ENCODE measurements around the gene CDH8.
"Not testable (repeated sequence)": the region's sequence is repeated elsewhere in the genome, so short reads cannot be mapped to it uniquely, and the experiment has no call there.

CDH8 gene

DNA sequence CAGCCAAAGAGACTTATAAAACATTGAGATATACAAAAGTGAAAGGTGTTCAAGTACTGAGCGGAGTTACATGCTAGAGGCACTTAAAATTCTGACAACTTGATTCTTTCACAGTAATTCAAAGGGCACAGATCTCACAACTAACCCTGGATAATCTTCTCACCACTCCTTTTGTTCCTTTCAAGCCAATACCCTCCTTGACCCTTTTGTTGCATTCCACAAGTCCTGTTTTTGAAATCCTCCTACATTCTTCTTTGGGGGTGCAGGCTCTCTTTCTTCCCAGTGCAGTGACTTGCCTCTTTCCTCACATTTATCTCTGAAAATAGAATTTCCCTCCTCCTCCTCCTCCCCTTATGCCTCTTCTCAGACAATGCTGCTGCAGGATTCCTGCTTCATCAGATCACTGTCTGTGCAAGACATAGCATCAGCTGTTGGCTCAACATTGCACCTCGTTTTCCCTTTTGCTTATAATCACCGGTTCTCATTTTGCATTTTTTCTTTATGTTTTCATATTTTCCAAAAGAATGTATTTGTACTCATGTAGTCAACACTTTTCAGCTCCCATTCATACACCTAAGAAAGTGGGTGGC, 199.3 kb downstream of the CDH8 start:
- no peak for DNase-seq

GRCh38 chr16:61834082-61834481, 202.2 kb downstream of the CDH8 start:
- DNase-seq: no peak

GRCh38 chr16:61831351-61831917, 204.8 kb downstream of the CDH8 start:
- no peak for DNase-seq

DNA sequence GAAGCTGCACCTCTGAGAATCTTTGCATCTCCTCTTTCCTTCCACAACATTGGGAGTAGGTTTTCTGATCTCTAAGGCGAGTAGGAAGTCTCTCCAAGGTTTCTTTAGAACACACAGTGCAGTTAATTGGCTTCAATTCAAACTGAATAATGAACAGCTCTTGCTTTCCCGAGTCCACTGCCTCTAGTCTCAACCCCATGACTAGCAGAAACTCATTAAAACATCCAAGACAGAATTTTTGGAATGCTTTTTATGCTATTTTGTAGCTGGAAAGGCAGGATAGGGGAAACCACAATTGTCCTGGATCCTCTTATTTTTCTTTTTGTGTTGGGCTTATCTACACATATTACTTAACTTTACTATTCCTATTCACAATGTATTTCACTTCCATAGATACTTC, 206.6 kb downstream of the CDH8 start:
- DNase-seq: no peak

- DNase-seq: no peak
These were observed 212.9 kb downstream of the CDH8 start for GRCh38 chr16:61823326-61823725.

- DNase-seq: no peak
These were observed 215.4 kb downstream of the CDH8 start for GRCh38 chr16:61820820-61821219.

DNA sequence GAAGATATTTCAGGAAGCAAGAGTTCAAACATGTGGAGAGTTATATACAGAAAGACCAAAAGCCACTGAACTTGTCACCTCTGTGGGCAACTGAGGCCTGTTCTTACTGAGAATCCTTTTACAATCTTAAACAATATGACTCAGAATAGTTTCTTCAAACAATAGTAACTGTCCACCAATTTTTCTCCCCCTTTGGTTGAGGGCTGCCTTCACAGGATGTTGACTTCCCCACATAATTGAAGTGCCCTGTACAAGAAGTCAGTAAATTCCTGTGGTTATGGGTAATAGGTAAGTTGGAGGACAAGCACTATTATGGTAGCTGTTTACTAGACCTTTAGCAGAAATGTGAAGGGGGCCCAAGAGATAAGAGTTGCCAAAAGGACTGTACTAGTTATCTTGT, 215.8 kb downstream of the CDH8 start:
- no peak for DNase-seq

DNA sequence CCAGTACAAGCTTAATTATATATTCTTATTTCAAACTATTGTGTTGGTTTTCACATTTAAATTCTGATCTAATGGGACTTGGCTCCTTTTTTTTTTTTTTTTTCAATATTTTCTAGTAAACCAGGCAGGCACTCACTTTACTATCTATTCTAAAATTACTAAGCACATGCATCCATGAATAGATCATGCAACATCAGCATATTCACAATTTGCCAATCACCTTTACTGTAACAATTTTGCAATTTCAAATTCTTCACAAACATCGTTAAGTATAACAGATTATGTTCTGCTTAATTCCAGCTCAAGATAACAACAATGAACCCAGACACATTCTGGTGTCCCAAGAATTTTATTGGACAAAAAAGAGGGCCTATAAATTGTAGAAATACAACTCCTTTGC, 217.4 kb downstream of the CDH8 start:
- DNase-seq: no peak

GRCh38 chr16:61817583-61818278, 218.5 kb downstream of the CDH8 start:
- no peak for DNase-seq

DNA sequence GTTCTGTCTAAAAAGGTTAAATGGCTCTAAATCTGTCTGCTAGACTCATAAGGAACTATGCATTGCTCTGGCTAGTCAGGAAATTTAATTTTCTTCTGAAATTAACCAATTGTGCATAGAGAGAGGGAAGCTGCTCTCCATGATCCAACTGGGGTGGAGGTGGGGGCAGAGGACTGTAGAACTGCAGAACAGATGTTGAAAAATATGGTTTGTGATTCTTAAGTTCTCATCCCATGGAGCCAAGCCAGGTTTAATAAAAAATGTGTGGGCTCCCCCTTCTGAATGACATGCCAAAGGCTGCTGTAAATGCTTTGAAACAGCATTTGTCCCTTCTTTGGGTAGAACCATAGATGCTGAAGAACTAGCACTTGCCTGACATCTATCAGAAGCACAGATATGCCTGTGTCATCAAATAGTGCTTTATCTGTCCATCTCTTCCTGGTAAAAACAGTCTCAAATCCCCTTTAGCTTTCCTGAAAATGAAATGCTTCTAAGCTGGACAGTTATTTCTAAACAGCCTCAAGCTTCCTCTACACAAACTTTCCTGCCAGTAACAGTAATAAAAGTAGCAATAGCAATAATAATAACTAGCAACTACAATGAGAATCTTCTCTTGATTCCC, 221.4 kb downstream of the CDH8 start:
- DNase-seq: no peak

DNA sequence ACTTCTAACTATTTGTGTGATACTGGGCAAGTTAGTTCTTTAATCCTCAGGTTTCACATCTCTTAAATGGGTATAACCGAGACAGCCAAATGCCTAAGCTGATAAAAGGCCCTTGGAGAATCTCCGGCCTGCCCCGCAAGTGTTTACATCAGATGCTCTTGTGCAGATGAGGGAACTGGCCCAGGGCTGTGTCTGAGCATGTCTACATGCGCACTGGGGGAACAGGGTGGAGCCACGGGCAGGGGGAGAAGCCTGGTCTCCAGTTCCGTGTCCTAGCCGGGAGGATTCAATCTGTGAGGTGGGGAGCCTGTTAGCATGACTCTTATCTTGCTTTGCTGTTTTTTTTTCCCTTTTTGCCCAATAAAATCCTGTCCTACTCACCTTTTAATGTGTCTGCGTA, 222.9 kb downstream of the CDH8 start:
- peak; percentile 23 for DNase-seq

GRCh38 chr16:61812251-61812650, 224.0 kb downstream of the CDH8 start:
- DNase-seq: no peak

- no peak for DNase-seq
These were observed 228.7 kb downstream of the CDH8 start for GRCh38 chr16:61807551-61807950.

- peak; percentile 24 for DNase-seq
These were observed 235.0 kb downstream of the CDH8 start for GRCh38 chr16:61801217-61801616.

DNA sequence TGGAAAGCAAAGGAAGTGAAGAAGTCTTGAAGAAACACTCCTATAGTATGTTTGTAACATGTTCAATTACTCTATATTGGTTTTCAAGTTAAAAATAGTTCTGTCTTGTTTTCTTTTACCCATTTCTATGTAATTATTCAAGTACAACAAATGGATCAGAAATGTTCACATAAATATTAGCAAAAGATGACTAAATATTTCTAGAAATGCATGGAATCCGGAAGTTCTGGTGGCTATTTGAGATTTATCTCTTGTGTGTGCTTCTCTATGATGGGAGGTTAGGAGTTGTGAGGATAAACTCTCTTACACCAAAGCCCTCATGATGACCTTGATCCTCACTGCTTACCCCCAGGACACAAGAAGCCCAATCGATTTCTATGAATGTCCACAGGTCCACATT, 237.5 kb downstream of the CDH8 start:
- no peak for DNase-seq

DNA sequence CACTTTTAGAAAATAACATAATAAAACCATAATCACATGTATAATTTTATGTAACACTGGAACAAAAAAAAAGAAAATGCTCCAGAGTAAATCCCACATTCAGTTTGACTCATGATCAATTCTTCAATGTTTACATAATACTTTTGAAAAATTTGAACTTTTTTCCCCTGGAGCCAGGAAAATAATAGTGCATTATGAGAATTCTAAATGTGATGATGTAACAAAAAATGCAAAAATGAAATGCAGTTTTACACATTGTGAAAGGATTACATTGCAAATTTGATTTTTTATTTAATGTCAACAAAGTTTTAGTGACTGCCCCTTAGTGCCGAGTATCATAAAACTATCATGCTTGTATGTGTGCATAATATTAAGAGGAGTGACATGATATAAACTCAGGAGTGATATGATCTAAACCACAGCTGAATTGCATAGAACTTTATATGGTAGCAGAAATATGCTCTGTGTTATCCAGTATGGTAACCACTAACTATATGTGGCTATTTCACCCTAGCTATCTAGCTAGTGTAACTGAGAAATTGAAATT, 238.2 kb downstream of the CDH8 start:
- DNase-seq: no peak

- DNase-seq: no peak
These were observed 238.9 kb downstream of the CDH8 start for GRCh38 chr16:61797296-61797795.

- no peak for DNase-seq
These were observed 243.9 kb downstream of the CDH8 start for GRCh38 chr16:61792194-61792909.

DNA sequence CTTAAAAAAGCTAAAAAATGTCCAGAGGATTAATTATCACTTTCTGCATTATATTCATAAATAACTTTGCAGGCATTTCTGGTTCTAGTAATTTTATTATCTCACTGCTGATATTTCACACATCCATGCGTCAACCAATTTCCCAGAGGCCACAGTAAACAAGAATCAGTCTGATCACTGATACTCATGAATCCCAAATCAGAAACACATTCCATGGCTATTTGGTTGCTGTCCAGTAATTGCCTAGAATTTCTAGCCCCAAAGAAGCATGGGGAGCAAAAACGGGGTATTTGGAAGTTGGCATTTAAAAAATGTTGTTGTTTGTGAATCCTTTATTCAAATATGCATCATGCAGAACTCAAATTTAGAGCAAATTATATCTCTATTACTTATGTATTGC, 244.8 kb downstream of the CDH8 start:
- no peak for DNase-seq

DNA sequence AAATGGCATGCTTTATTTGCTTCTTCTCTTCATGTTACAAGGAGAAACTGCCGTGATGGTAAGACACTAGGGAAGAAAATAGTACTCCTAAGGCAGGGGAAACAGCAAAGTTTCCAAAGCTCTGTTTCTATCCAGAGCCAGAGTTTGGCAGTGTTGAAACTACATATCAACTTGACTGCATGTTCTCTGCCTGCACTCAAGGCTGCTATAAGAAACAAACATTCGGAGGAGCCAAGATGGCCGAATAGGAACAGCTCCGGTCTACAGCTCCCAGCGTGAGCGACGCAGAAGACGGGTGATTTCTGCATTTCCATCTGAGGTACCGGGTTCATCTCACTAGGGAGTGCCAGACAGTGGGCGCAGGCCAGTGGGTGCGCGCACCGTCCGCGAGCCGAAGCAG, 254.4 kb downstream of the CDH8 start:
- DNase-seq: not testable (repeated sequence)

DNA sequence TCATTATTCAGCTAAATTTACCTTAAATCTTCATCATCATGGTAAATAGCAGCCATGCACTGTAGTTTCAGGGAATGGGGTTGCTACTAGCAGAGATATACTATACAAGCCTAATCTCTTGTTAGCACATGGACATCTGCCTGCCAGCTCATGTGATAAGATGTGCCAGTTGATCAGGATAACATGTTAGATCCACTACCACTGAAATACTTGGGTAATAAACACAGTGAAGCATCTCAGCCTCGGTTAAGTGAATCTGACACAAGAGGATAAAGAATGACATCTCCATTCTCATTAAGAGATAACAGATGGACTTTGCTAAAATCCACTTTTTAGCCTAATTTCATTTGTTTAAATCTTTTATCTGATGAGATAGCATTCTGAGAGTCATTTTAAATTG, 256.1 kb downstream of the CDH8 start:
- no peak for DNase-seq

DNA sequence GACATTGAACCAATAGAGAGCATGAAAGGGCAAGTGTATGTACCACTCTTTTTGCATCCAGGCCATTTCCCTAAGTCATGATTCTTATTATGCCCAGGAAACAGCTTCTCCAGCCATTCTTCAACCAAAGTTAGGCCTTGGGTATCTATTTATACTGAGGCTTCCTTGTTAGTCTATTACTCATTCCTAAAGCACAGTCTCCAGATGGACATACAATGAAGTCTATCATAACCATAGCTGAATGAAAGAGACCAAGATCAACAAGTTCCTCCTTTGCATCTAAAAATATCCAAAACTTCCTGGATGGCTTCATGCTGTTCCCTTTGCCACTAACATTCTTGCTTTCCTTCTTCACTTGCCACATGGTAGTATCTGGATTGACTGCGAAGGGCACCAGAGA, 265.9 kb downstream of the CDH8 start:
- no peak for DNase-seq

- DNase-seq: no peak
These were observed 272.2 kb downstream of the CDH8 start for GRCh38 chr16:61763991-61764390.

All from SHP77 treated with DMSO at 0.1 percent for 48 hours (cell line).